Stimulated activated CD8-positive, alpha-beta memory T cell treated with anti-CD3 and anti-CD28 coated beads, Interleukin-15, amount 100 ng/mL, for 4 hours (primary cell): ENCODE results near the gene NFASC.
A peak's percentile ranks its signal among the peaks of the same experiment; 100 is the strongest.

Experiments used
- DNase-seq, 2 donors: peaks; one replicate each; pipeline ENCODE4 v3.0.0-alpha.2; 2020; ENCODE audit warnings: low read depth in 2 of 2

The NFASC gene

GRCh38 chr1:204959836-204960235 lies 89.2 kb downstream of the NFASC start:
- no peak for DNase-seq

DNA sequence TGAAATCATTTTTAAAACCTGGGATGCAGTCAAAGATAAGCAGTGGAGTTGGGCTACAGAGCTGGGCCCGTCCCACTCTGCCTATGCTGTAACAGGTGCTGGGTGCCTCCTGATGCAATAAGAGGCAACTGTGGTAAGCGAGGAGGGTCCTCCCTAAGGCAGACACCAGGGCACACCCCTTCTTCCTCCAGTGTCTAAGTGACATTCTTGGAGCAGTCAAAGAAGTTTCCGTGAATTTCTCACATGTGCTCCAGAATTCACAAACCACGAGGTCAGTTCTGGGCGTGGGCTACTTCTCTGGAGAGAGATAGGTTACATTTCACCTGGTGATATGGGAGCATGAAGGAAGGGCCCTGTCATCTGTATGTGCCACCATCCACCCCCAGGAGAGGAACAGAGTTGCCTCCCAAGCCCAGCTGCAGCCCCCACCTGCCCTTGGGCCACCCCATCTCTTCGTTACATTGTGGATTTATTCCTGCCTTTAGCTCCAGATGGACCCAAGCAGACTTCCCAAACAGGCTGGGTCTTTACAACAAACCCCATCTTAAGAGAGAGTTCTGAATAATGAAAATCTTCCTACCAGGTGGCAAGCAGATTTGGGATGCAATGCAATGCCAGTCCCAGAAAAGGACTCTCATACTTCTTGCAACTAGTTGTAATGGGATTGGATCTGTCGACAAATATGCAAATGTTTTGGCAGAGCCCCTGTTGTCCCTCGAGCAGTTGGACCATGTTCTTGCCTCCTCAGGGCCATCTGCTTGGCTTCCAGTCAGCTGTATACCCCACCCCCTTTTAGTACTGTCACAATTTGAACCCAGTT lies 89.9 kb downstream of the NFASC start:
- DNase-seq: no peak

GRCh38 chr1:204961765-204962419 lies 91.2 kb downstream of the NFASC start:
- no peak for DNase-seq

GRCh38 chr1:204962742-204963632 lies 92.3 kb downstream of the NFASC start:
- DNase-seq: no peak

DNA sequence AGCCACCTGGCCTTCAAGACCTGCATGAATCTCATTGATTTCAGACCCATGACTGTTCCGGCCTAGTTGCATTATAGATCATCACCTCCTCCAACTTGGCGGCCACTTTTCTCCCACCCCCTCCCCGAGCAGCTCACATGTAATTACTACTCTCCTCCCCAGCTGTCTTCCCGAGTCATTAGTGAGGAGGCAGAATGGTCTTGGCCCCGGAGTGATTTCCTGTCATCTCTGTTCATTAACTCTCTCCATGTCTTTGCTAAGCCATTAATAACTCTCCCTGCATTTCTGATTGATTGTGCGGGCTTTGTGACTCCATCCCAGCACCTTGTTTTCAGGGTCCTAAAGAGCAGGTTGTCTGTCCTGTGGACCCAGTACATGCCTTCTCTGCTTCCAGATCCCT lies 96.8 kb downstream of the NFASC start:
- DNase-seq: no peak

- no peak for DNase-seq
These were observed 97.5 kb downstream of the NFASC start for GRCh38 chr1:204968135-204968534.

DNA sequence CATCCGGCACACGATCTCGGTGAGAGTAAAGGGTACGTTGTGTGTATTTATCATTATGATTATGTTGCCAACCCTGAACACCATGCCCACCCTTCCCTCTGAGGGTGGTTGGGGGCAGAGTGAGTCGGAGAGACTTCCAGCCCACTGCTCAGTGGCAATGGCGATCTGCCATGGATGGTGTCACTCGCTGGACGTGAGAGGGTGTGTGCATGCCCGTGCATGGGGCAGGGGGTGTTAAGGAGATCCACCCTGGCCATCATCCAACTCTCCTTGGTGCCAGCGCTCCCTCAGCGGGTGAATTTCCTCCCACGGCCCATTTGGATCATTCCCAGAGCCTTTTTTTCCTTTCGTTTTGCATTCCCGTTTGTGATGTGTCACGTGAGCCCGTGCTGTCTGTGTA lies 98.3 kb downstream of the NFASC start:
- no peak for DNase-seq

DNA sequence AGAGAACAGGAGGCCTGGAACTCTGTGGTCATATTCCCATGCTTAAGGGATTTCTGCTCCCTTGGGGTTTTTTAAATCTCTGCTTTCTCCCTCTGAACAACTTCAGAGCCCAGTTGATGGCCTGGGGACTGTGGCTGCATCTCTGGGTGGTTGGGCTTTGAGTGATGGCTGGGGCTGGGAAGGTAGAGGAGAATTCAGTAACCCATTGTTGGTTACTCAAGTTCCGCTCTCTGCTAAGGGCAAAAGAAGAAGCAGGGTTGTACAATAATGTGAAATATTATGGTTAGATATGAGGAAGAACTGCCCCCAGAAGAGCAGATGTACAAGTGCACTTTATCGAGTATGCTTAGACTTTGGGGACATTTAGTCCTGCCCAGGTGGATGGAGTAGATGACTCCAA lies 100.3 kb downstream of the NFASC start:
- no peak for DNase-seq

- DNase-seq: no peak
These were observed 101.1 kb downstream of the NFASC start for GRCh38 chr1:204971517-204972336.

GRCh38 chr1:204972426-204972825 lies 101.8 kb downstream of the NFASC start:
- DNase-seq: no peak

GRCh38 chr1:204973449-204973848 lies 102.8 kb downstream of the NFASC start:
- no peak for DNase-seq

DNA sequence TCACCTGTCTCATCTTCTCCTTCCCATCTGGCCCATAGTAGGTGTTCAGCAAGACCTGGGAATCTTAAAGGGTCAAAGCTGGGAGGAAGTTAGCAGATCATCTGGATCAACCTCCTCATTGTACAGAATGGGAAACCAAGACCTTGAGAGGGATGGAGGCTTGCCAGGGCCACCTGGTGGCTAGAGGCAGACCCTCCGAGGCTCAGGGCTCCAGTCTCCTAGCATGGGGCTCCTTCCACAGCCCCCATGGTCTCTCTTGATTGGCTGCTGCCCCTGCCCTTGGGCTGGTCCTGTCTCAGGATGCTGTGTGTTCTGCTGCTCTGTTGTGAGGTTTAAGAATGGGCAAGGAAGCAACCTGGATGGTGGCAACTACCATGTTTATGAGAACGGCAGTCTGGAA lies 103.7 kb downstream of the NFASC start:
- no peak for DNase-seq

- no peak for DNase-seq
These were observed 104.4 kb downstream of the NFASC start for GRCh38 chr1:204975021-204975420.

GRCh38 chr1:204975568-204976235 lies 105.0 kb downstream of the NFASC start:
- peak in 1 of 2 donors; percentile 19 for DNase-seq

DNA sequence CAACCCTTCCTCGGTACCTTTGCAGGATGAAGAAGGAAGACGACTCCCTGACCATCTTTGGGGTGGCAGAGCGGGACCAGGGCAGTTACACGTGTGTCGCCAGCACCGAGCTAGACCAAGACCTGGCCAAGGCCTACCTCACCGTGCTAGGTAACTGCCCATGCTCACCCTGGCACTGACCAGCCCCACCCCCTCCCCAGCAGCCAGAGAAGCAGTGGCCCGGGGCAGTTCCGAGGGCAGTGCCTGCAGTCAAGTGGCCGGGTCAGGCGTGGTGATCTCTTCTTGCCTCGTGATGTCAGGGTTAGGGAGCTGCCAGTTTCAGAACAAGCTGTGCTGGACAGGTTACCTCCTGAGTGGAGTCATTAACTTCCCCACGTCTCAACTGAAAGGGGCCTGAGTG lies 106.0 kb downstream of the NFASC start:
- DNase-seq: no peak

GRCh38 chr1:204977318-204977717 lies 106.7 kb downstream of the NFASC start:
- DNase-seq: no peak

DNA sequence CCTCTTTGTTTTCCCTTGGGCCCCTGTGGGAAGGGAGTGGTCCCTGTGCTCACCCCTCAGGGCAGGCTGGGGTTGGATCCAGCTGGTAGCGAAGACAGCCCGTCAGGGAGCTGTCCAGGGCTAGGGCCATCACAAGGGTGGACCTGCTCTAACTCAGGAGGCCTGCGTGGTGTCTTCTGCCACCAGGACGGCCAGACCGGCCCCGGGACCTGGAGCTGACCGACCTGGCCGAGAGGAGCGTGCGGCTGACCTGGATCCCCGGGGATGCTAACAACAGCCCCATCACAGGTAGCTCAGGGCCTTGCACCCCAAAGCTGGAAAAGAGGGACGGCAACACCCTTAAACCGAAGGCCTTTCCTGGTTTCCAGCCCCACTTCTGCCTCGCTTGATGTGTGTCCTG lies 108.1 kb downstream of the NFASC start:
- DNase-seq: no peak

DNA sequence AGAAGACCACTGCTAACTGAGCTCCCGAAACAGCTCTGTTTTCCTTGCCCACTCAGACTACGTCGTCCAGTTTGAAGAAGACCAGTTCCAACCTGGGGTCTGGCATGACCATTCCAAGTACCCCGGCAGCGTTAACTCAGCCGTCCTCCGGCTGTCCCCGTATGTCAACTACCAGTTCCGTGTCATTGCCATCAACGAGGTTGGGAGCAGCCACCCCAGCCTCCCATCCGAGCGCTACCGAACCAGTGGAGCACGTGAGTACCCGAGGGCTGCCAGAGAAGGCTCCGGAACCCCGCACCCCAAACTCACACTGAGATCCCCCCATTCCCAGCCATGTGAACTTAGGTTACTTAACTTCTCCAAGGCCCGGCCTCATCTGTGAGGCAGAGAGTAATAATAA lies 108.6 kb downstream of the NFASC start:
- no peak for DNase-seq

GRCh38 chr1:204979891-204980649 lies 109.4 kb downstream of the NFASC start:
- no peak for DNase-seq

DNA sequence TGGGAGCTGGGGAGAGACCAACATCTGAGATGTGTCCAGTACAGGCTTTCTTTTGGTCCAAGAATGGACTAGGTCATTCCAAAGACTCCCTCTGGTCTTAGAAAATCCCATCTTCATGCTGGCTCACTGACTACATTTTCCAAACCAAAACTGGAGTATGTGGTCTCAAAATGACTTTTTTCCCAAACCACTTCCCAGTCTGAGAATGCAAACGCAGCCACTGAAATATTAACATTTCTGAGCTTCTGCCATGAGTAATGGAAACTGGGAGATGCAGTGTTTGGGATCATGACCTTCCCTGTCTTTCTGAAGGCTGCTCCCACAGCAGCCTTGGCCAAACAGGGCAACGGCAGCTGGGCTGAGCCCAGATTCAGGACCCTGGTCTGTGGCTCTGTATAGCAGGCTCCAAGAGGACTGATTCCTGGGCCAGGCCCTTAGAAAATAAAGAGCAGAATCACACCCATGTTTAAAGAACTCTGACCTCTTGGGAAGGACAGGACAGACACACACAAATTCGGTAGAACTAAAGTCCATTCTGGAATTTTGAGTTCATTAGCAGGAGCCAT lies 110.3 kb downstream of the NFASC start:
- DNase-seq: no peak
